ENCODE data around the gene ABCF1. TPM values are rescaled to one million over a fixed set of nuclear protein-coding genes. Genes with fewer than 3 reads are reported as not detected.

The ABCF1 gene
- total and polyA plus RNA-seq, 9 of the 15 experiments (the other 6 are each of a cell fraction or from before 2014, with no cell fraction given) = 41.6 to 193 (median 102) TPM

DNA sequence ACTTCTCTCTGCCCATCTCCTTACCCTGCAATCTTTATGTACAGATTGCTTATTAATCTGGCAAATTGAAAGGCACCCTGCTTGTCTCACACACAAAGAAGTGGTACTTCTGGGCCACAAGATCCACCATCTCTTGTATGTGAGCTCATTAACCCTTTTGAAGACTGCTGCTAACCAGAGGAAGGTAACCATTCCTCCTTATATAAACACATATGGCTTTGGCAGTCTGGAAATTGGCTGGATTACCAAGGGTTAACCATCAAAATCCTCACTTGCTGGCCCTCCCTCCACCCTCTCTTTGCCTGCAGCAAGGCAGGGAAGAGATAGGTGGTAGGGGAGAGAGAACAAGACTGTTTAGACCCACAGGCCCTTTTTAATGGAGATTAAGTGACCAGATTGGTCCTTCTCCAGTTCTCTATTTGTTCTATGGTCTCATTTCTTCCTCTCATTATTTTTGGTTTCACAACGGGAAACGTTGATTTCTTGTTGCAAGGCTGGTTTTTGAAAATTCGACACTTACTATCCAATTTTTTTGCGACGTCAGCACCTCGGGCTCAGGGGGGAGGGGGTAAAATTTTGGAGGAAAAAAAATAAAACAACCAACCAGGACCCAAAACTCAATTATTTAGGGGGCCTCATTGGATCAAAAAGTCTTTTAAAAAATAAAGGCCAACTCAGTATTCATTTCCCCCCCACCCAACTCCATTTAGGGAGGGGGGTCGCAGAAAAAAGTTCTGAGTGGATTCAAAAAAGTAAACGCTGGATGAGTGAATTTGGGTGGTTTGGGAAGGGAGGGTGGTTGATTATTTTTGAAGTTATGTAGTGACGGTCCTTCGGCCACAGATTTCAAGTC lies 44.9 kb downstream of the ABCF1 start (continued):
- TF ChIP-seq ELF4 (CRISPR knock-in tag; IDR thresholded peaks at IDR 0.05) (no peak), PTRF (tag; IDR thresholded peaks at IDR 0.05) (no peak), ZNF561 (CRISPR knock-in tag; conservative IDR thresholded peaks at IDR 0.05) (no peak), CXXC5 (CRISPR knock-in tag; IDR thresholded peaks at IDR 0.05) (no peak), ZNF232 (CRISPR knock-in tag; IDR thresholded peaks at IDR 0.05) (no peak), HNRNPL (IDR thresholded peaks at IDR 0.05; ENCODE audit: low read depth, low read length) (no peak), ASH1L (IDR thresholded peaks at IDR 0.05; ENCODE audit: borderline replicate concordance, low read depth, partially characterized antibody) (no peak), CHCHD3 (CRISPR knock-in tag; IDR thresholded peaks at IDR 0.05) (no peak), ZNF584 (CRISPR knock-in tag; IDR thresholded peaks at IDR 0.05; ENCODE audit: low read depth) (no peak), SP1 (CRISPR knock-in tag; IDR thresholded peaks at IDR 0.05) (peak; percentile 94), DIDO1 (tag; IDR thresholded peaks at IDR 0.05; ENCODE audit: low read depth) (no peak), ZNF699 (CRISPR knock-in tag; IDR thresholded peaks at IDR 0.05; ENCODE audit: insufficient replicate concordance) (no peak), FOXA3 (CRISPR knock-in tag; conservative IDR thresholded peaks at IDR 0.05 in 1 of 2, IDR thresholded peaks at IDR 0.05 in 1 of 2) (no peak), ZNF175 (CRISPR knock-in tag; IDR thresholded peaks at IDR 0.05; ENCODE audit: low read depth) (no peak; the same call in 1 of the 2 replicates), ZNF311 (CRISPR knock-in tag; IDR thresholded peaks at IDR 0.05) (no peak), SMARCB1 (IDR thresholded peaks at IDR 0.05; ENCODE audit: insufficient read length, low read depth) (no peak), ZNF583 (CRISPR knock-in tag; IDR thresholded peaks at IDR 0.05) (no peak), KLF1 (tag; IDR thresholded peaks at IDR 0.05) (no peak), MTA2 (IDR thresholded peaks at IDR 0.05; ENCODE audit: low read depth) (no peak), SP2 (IDR thresholded peaks at IDR 0.05; ENCODE audit: extremely low read depth, low read depth, low read length, poor library complexity, severe bottlenecking) (no peak), TAF9B (IDR thresholded peaks at IDR 0.05; ENCODE audit: partially characterized antibody) (no peak), SLC30A9 (CRISPR knock-in tag; IDR thresholded peaks at IDR 0.05) (no peak), SAFB (IDR thresholded peaks at IDR 0.05; ENCODE audit: borderline replicate concordance, low read depth, low read length) (no peak)
- TF ChIP-seq, protein P1, sequence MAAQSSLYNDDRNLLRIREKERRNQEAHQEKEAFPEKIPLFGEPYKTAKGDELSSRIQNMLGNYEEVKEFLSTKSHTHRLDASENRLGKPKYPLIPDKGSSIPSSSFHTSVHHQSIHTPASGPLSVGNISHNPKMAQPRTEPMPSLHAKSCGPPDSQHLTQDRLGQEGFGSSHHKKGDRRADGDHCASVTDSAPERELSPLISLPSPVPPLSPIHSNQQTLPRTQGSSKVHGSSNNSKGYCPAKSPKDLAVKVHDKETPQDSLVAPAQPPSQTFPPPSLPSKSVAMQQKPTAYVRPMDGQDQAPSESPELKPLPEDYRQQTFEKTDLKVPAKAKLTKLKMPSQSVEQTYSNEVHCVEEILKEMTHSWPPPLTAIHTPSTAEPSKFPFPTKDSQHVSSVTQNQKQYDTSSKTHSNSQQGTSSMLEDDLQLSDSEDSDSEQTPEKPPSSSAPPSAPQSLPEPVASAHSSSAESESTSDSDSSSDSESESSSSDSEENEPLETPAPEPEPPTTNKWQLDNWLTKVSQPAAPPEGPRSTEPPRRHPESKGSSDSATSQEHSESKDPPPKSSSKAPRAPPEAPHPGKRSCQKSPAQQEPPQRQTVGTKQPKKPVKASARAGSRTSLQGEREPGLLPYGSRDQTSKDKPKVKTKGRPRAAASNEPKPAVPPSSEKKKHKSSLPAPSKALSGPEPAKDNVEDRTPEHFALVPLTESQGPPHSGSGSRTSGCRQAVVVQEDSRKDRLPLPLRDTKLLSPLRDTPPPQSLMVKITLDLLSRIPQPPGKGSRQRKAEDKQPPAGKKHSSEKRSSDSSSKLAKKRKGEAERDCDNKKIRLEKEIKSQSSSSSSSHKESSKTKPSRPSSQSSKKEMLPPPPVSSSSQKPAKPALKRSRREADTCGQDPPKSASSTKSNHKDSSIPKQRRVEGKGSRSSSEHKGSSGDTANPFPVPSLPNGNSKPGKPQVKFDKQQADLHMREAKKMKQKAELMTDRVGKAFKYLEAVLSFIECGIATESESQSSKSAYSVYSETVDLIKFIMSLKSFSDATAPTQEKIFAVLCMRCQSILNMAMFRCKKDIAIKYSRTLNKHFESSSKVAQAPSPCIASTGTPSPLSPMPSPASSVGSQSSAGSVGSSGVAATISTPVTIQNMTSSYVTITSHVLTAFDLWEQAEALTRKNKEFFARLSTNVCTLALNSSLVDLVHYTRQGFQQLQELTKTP (IDR thresholded peaks at IDR 0.05; ENCODE audit: low read depth in 1 of 2, partially characterized antibody in 2 of 2) = peak; percentile 7 to 19
- TF ChIP-seq, protein P2, sequence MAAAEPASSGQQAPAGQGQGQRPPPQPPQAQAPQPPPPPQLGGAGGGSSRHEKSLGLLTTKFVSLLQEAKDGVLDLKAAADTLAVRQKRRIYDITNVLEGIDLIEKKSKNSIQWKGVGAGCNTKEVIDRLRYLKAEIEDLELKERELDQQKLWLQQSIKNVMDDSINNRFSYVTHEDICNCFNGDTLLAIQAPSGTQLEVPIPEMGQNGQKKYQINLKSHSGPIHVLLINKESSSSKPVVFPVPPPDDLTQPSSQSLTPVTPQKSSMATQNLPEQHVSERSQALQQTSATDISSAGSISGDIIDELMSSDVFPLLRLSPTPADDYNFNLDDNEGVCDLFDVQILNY (CRISPR knock-in tag; IDR thresholded peaks at IDR 0.05) = no peak

All from K562 (cell line).